Measurements from ENCODE around the gene RNF224.

The RNF224 gene

GRCh38 chr9:137222190-137223077, 4.9 kb upstream of the RNF224 start, which contains the start of gene RNF208:
Gene RNF208 (minus strand): TSS chr9:137222240. CDS start chr9:137221212, 1,028 bp downstream.
- Histone ChIP-seq H3K27ac (ENCODE audit: low read depth, low read length, severe bottlenecking) (no peak within 1 kb of the TSS), H3K9me3 (ENCODE audit: control insufficient read depth, low read length) (no peaks in the 10 kb centered on the region), H3K4me3 (ENCODE audit: extremely low read depth, insufficient read depth, low read length, poor library complexity, severe bottlenecking) (peak within 1 kb of the TSS; percentile 82), H3K4me1 (ENCODE audit: control insufficient read depth, insufficient read depth, low read length, poor library complexity, severe bottlenecking) (peaks cover 21% of the 10 kb centered on the region), H3K36me3 (ENCODE audit: control insufficient read depth, insufficient read depth, low read length) (no peaks in the 10 kb centered on the region)
- 12 to 17% methylated on average over 44 to 70 of the region's 88 CpGs for WGBS, 2 experiments (ENCODE audit: insufficient coverage in 2 of 2)

GRCh38 chr9:137223078-137223970, 4.0 kb upstream of the RNF224 start:
- no peaks in the 10 kb centered on the region for H3K9me3 ChIP-seq (ENCODE audit: control insufficient read depth, low read length)
- 4% methylated on average over 45 to 52 of the region's 63 CpGs for WGBS, 2 experiments (ENCODE audit: insufficient coverage in 2 of 2)

GRCh38 chr9:137224830-137225694, 2.2 kb upstream of the RNF224 start, which contains the start of gene CYSRT1:
Gene CYSRT1 (plus strand): TSS chr9:137225174. CDS start chr9:137225622, 448 bp downstream.
- no peaks in the 10 kb centered on the region for H3K36me3 ChIP-seq (ENCODE audit: control insufficient read depth, insufficient read depth, low read length)
- H3K4me1 ChIP-seq (ENCODE audit: control insufficient read depth, insufficient read depth, low read length, poor library complexity, severe bottlenecking) = peaks cover 7% of the 10 kb centered on the region
- H3K9me3 ChIP-seq (ENCODE audit: control insufficient read depth, low read length) = no peaks in the 10 kb centered on the region
- peak within 1 kb of the TSS; percentile 82 for H3K4me3 ChIP-seq (ENCODE audit: extremely low read depth, insufficient read depth, low read length, poor library complexity, severe bottlenecking)
- 77 to 82% methylated on average over 16 to 17 of the region's 23 CpGs for WGBS, 2 experiments (ENCODE audit: insufficient coverage in 2 of 2)
- no peak within 1 kb of the TSS for H3K27ac ChIP-seq (ENCODE audit: low read depth, low read length, severe bottlenecking)

More at GRCh38 chr9:137223078-137223970, 4.0 kb upstream of the RNF224 start:
- Histone ChIP-seq H3K36me3 (ENCODE audit: control insufficient read depth, insufficient read depth, low read length) (no peaks in the 10 kb centered on the region), H3K4me1 (ENCODE audit: control insufficient read depth, insufficient read depth, low read length, poor library complexity, severe bottlenecking) (peaks cover 12% of the 10 kb centered on the region), H3K4me3 (ENCODE audit: extremely low read depth, insufficient read depth, low read length, poor library complexity, severe bottlenecking) (peak overlapping the region; percentile 82), H3K27ac (ENCODE audit: low read depth, low read length, severe bottlenecking) (peak overlapping the region; percentile 66)

- WGBS, 2 experiments (ENCODE audit: insufficient coverage in 2 of 2) = 90 to 93% methylated on average over 13 to 21 of the region's 21 CpGs
- no peaks in the 10 kb centered on the region for H3K9me3 ChIP-seq (ENCODE audit: control insufficient read depth, low read length)
- peaks cover 7% of the 10 kb centered on the region for H3K4me1 ChIP-seq (ENCODE audit: control insufficient read depth, insufficient read depth, low read length, poor library complexity, severe bottlenecking)
- H3K27ac ChIP-seq (ENCODE audit: low read depth, low read length, severe bottlenecking) = no peak overlapping the region
- no peaks in the 10 kb centered on the region for H3K36me3 ChIP-seq (ENCODE audit: control insufficient read depth, insufficient read depth, low read length)
- no peak overlapping the region for H3K4me3 ChIP-seq (ENCODE audit: extremely low read depth, insufficient read depth, low read length, poor library complexity, severe bottlenecking)
Measured at GRCh38 chr9:137225699-137226331, 1.5 kb upstream of the RNF224 start.

- H3K4me1 ChIP-seq (ENCODE audit: control insufficient read depth, insufficient read depth, low read length, poor library complexity, severe bottlenecking) = peaks cover 7% of the 10 kb centered on the region
- whole genome bisulfite sequencing, 2 experiments (ENCODE audit: insufficient coverage in 2 of 2) = 90 to 91% methylated on average over 16 to 17 of the region's 18 CpGs
- no peaks in the 10 kb centered on the region for H3K36me3 ChIP-seq (ENCODE audit: control insufficient read depth, insufficient read depth, low read length)
- H3K9me3 ChIP-seq (ENCODE audit: control insufficient read depth, low read length) = no peaks in the 10 kb centered on the region
- H3K4me3 ChIP-seq (ENCODE audit: extremely low read depth, insufficient read depth, low read length, poor library complexity, severe bottlenecking) = no peak overlapping the region
- no peak overlapping the region for H3K27ac ChIP-seq (ENCODE audit: low read depth, low read length, severe bottlenecking)
Measured at GRCh38 chr9:137226338-137227053, 806 bp upstream of the RNF224 start.

GRCh38 chr9:137227853-137228505, 677 bp downstream of the RNF224 start:
- WGBS, 2 experiments (ENCODE audit: insufficient coverage in 2 of 2) = 62 to 67% methylated on average over 10 to 16 of the region's 18 CpGs
- Histone ChIP-seq H3K27ac (ENCODE audit: low read depth, low read length, severe bottlenecking) (no peak overlapping the region), H3K4me1 (ENCODE audit: control insufficient read depth, insufficient read depth, low read length, poor library complexity, severe bottlenecking) (peaks cover 7% of the 10 kb centered on the region), H3K4me3 (ENCODE audit: extremely low read depth, insufficient read depth, low read length, poor library complexity, severe bottlenecking) (no peak overlapping the region), H3K9me3 (ENCODE audit: control insufficient read depth, low read length) (no peaks in the 10 kb centered on the region), H3K36me3 (ENCODE audit: control insufficient read depth, insufficient read depth, low read length) (no peaks in the 10 kb centered on the region)

GRCh38 chr9:137228506-137228967, 1.2 kb downstream of the RNF224 start:
- 92 to 93% methylated on average over 24 to 29 of the region's 29 CpGs for WGBS, 2 experiments (ENCODE audit: insufficient coverage in 2 of 2)
- H3K9me3 ChIP-seq (ENCODE audit: control insufficient read depth, low read length) = no peaks in the 10 kb centered on the region
- no peak overlapping the region for H3K27ac ChIP-seq (ENCODE audit: low read depth, low read length, severe bottlenecking)
- H3K36me3 ChIP-seq (ENCODE audit: control insufficient read depth, insufficient read depth, low read length) = no peaks in the 10 kb centered on the region
- H3K4me1 ChIP-seq (ENCODE audit: control insufficient read depth, insufficient read depth, low read length, poor library complexity, severe bottlenecking) = peaks cover 7% of the 10 kb centered on the region
- H3K4me3 ChIP-seq (ENCODE audit: extremely low read depth, insufficient read depth, low read length, poor library complexity, severe bottlenecking) = no peak overlapping the region

GRCh38 chr9:137228968-137229896, 1.9 kb downstream of the RNF224 start:
- Histone ChIP-seq H3K27ac (ENCODE audit: low read depth, low read length, severe bottlenecking) (no peak overlapping the region), H3K9me3 (ENCODE audit: control insufficient read depth, low read length) (no peaks in the 10 kb centered on the region), H3K4me3 (ENCODE audit: extremely low read depth, insufficient read depth, low read length, poor library complexity, severe bottlenecking) (no peak overlapping the region), H3K36me3 (ENCODE audit: control insufficient read depth, insufficient read depth, low read length) (no peaks in the 10 kb centered on the region), H3K4me1 (ENCODE audit: control insufficient read depth, insufficient read depth, low read length, poor library complexity, severe bottlenecking) (peaks cover 4% of the 10 kb centered on the region)
- 92 to 93% methylated on average over 25 of the region's 27 CpGs for WGBS, 2 experiments (ENCODE audit: insufficient coverage in 2 of 2)
